NCI-H226 (cell line): Measurements from ENCODE around the gene ABL1.

Source experiments
- DNase-seq: peaks from one replicate; pipeline ENCODE4 v3.0.0-alpha.2; 2015

Gene ABL1

DNA sequence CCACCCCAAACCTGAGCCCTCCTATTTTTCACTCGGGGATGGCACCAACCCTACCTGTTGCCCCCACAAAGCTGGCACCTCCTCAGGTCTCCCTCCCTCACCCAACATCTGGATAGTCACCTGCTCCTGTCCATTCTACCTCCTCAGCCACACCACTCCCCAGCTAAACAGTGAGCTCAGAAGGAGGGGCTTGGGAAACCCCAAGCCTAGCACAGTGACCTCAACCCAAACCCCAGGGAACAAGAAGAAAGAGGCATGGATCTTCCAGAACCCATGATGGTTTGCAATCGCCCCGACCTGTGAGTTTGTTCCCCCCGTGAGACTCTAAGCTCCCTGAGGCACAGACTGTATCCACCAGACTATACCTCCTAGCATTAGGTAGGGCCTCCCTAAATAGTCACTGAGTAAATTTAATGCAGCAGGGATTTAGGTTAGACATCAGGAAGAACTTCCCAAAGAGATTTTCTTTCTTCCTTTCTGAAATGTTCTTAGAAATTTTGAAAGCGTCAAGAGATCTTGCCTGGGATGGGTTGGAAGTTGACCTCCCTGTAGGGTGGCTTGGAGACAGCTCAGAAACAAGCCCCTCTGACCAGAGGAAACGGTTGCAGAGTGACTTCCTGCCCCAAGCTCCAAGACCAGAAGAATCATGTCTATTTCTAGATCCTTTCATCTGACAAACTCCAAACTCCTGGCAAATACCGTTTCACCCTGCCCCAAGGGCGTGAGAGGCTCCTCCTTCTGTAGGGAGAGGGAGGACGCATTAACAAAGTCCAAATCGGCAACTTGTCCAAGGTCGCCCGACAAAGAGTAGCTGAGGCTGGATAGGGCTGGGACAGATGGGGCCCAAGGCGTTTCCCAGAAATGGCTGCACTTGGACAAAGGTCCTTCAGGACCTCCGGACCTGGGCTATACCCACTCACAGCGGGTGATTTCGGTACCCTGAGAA is 99.9 kb downstream of the ABL1 start:
- DNase-seq: no peak

DNA sequence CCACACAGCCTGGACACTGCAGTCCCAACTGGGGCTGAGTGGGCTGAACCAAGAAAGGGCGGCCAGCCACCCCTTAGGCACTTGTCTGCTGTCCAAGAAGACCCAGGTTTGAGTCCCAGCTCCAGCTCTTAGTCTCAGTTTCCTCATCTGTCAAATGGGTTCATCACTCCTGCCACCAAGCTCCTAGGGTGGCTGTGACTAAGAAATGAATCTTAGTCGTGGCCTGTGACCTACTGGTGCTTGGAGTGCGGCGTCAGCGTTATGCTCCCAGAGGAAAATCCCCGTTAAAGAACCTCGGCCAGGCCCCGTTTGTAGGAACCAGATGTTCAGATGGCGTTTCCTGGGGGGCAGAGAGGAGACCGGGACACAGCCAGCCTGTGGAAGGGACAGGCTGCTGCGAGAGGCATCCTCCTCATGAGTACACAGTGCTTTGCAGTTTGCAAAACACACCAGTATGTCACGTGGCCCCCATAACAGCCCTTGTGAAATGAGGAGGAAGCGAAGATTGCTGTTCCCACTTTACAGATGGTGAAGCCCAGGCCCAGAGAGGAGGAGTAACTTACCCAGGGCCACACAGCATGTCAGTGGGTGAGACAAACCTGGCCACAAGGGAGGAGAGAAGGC is 100.7 kb downstream of the ABL1 start:
- no peak for DNase-seq

DNA sequence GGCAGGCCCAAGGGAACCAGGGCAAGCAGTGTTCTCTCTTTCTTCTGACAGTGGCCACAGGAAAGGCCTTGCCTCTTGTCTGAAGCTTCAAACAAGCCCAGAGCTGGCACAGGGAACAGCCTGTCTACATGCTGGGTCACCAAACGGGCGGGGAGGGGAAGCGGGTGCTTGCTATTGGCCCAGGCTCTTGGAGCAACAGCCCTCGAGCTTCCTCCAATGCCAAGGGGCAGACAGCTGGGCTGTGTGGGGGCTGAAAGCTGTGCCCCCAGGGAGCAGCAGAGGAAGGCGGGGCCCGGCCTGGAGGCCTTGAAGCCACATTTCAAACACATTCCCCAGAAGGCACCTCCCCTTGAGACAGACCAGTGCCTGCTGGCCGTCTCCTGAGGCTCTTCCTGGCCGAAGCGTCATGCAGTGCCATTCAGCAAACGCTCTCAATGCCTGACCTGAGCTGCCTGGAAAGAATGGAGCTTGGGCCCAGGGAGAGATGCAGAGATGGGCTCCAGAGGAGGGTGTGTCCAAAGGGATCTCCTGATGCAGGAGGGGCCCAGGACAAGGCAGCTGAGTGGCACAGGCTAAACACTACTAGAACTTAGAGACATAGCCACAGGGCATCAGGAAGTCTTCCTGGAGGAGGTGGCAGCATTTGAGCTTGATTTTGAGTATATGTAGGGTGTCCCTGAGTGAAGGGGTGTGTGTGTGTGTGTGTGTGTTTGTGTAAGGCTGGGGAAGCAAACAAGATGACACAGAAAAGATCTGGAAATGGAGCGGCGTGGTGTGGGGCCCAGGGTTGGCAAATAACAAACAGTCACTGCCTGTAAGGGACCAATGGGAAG is 101.4 kb downstream of the ABL1 start:
- peak; percentile 88 for DNase-seq
